PC-9 (cell line): ENCODE measurements around the gene ARSG. TPM values are rescaled to one million over a fixed set of nuclear protein-coding genes. Genes with fewer than 3 reads are reported as not detected.

Source experiments
- BruUV-seq: library from RNA; stranded (reverse); fragments of 400-500 nt; replicated peaks from 2 replicates; lab custom pipeline; 2021; lab: Mats Ljungman, UMichigan
- CTCF ChIA-PET: fragments of 300-600 bp; sonication (Branson Sonifier 250); formaldehyde crosslinking; loops from one replicate; lab custom pipeline; 2022; ENCODE audit warnings: antibody characterized with exemption; lab: Charles Lee
- POLR2A ChIA-PET: fragments of 300-600 bp; sonication (Branson Sonifier 250); formaldehyde crosslinking; loops from one replicate; lab custom pipeline; 2022; ENCODE audit warnings: antibody characterized with exemption; ENCODE audit not compliant: unreplicated experiment; lab: Charles Lee
- DNase-seq, 2 experiments: peaks; one replicate each; pipeline versions ENCODE4 v3.0.0 to v3.0.0-alpha.2; 2015 to 2022; ENCODE audit warnings: mixed read lengths in 1 of 2
- H2AFZ ChIP-seq: fragments of 200-600 bp; sonication (generic); 2 replicates; pipeline ENCODE4 v1.8.1; 2017; ENCODE audit warnings: antibody characterized with exemption
- H3F3A ChIP-seq: fragments of 200-600 bp; sonication (generic); 2 replicates; pipeline ENCODE4 v1.8.1; 2017; ENCODE audit warnings: antibody characterized with exemption, mild to moderate bottlenecking, low read depth; ENCODE audit not compliant: insufficient read depth
- H3K27ac ChIP-seq: fragments of 200-600 bp; sonication (generic); 2 replicates; pipeline ENCODE4 v1.6.1; 2016; ENCODE audit warnings: mixed run types
- H3K27me3 ChIP-seq: fragments of 200-600 bp; sonication (generic); 2 replicates; pipeline ENCODE4 v1.6.1; 2016; ENCODE audit warnings: low read depth, mixed run types; ENCODE audit not compliant: insufficient read depth
- H3K36me3 ChIP-seq: fragments of 200-600 bp; sonication (generic); 2 replicates; pipeline ENCODE4 v1.6.1; 2016; ENCODE audit warnings: low read depth, mixed run types
- H3K4me1 ChIP-seq: fragments of 200-600 bp; sonication (generic); replicated peaks from 2 replicates; pipeline ENCODE4 v1.6.1; 2016; ENCODE audit warnings: mixed run types; ENCODE audit not compliant: insufficient read depth
- H3K4me2 ChIP-seq: fragments of 200-600 bp; sonication (generic); 2 replicates; pipeline ENCODE4 v1.6.1; 2017; ENCODE audit warnings: mixed run types
- H3K4me3 ChIP-seq: fragments of 200-600 bp; sonication (generic); 2 replicates; pipeline ENCODE4 v1.6.1; 2016; ENCODE audit warnings: mixed run types
- H3K79me2 ChIP-seq: fragments of 200-600 bp; sonication (generic); 2 replicates; pipeline ENCODE4 v1.6.1; 2017; ENCODE audit warnings: low read depth, mixed run types
- H3K9me2 ChIP-seq: fragments of 200-600 bp; sonication (generic); 2 replicates; pipeline ENCODE4 v1.8.1; 2017; ENCODE audit warnings: mild to moderate bottlenecking; ENCODE audit not compliant: insufficient read depth
- H3K9me3 ChIP-seq: fragments of 200-600 bp; sonication (generic); 2 replicates; pipeline ENCODE4 v1.8.1; 2016; ENCODE audit warnings: low read depth; ENCODE audit not compliant: insufficient read depth
- H4K20me1 ChIP-seq: fragments of 200-600 bp; sonication (generic); 2 replicates; pipeline ENCODE4 v1.8.1; 2017; ENCODE audit not compliant: insufficient read depth
- CTCF ChIP-seq: fragments of 200-600 bp; sonication (generic); conservative IDR thresholded peaks from 2 replicates; pipeline ENCODE4 v1.6.1; 2017; ENCODE audit warnings: mixed run types, antibody characterized with exemption, mild to moderate bottlenecking, moderate library complexity
- EZH2 ChIP-seq: fragments of 200-600 bp; sonication (generic); IDR thresholded peaks from 2 replicates; pipeline ENCODE4 v1.8.0; 2017; ENCODE audit warnings: antibody characterized with exemption, low read depth
- intact Hi-C: fragments of 100-400 bp; cut with micrococcal nuclease; formaldehyde crosslinking; loops from one replicate; pipeline ENCODE4 v1.10.0; 2022; ENCODE audit not compliant: unreplicated experiment
- total RNA-seq: library from RNA; stranded (reverse); gene quantifications from 2 replicates; pipeline ENCODE4 v1.2.3, GENCODE V29; 2021

Gene ARSG
- total RNA-seq, 1 experiment from 2014 or later = 4.0 TPM

- H3F3A ChIP-seq = peaks cover 5% of the 10 kb centered on the region; the same call in 1 of the 2 replicates
- no peaks in the 10 kb centered on the region for H3K27me3 ChIP-seq
- H2AFZ ChIP-seq = no peak overlapping the region
- H3K9me2 ChIP-seq = no peaks in the 10 kb centered on the region
- no peaks in the 10 kb centered on the region for H3K9me3 ChIP-seq
- H3K79me2 ChIP-seq = no peaks in the 10 kb centered on the region
- H4K20me1 ChIP-seq = no peaks in the 10 kb centered on the region
- intact Hi-C loops = loop anchor here (10.0 kb wide), 1 partner anchor 65 kb away; the partner anchor contains the start of genes ARSG and SLC16A6
- H3K4me1 ChIP-seq = peaks cover 6% of the 10 kb centered on the region
- no peak for DNase-seq
- H3K4me2 ChIP-seq = no peak overlapping the region
- BruUV-seq = no TSS peak
- no peak overlapping the region for H3K27ac ChIP-seq
- no peaks in the 10 kb centered on the region for H3K36me3 ChIP-seq
- POLR2A ChIA-PET = no interaction called here
- H3K4me3 ChIP-seq = no peak overlapping the region
- CTCF ChIA-PET = no interaction called here
- TF ChIP-seq EZH2 (no peak), CTCF (no peak)
Measured at GRCh38 chr17:68359791-68360535, 68.7 kb downstream of the ARSG start.

GRCh38 chr17:68365469-68365868 is 74.2 kb downstream of the ARSG start:
- 0 out of 2 replicates have a peak, but pooled peaks cover 4% of the 10 kb centered on the region for H3K36me3 ChIP-seq
- no peaks in the 10 kb centered on the region for H4K20me1 ChIP-seq
- intact Hi-C loops = no loop called here
- BruUV-seq = no TSS peak
- peaks cover 9% of the 10 kb centered on the region; the same call in 1 of the 2 replicates for H3K4me1 ChIP-seq
- H3K4me2 ChIP-seq = no peak overlapping the region
- no peak overlapping the region for H3K4me3 ChIP-seq
- no peaks in the 10 kb centered on the region for H3K9me2 ChIP-seq
- POLR2A ChIA-PET = no interaction called here
- H2AFZ ChIP-seq = no peak overlapping the region
- no peaks in the 10 kb centered on the region for H3K9me3 ChIP-seq
- TF ChIP-seq CTCF (no peak), EZH2 (no peak)
- no peaks in the 10 kb centered on the region for H3K27me3 ChIP-seq
- no peak overlapping the region for H3K27ac ChIP-seq
- H3F3A ChIP-seq = no peaks in the 10 kb centered on the region
- no peak for DNase-seq
- no peaks in the 10 kb centered on the region for H3K79me2 ChIP-seq
- CTCF ChIA-PET = no interaction called here

- ChIA-PET POLR2A (interaction anchor here (0.6 kb wide), 1 partner anchor 120 kb away, joined by 3 read pairs; no protein-coding TSS in a partner anchor), CTCF (no interaction called here)
- no TSS peak for BruUV-seq
Measured at GRCh38 chr17:68368387-68368786, 77.1 kb downstream of the ARSG start.

More at GRCh38 chr17:68368387-68368786, 77.1 kb downstream of the ARSG start:
- intact Hi-C loops = no loop called here
- DNase-seq = peak; percentile 54 to 61
- no peak for TF ChIP-seq EZH2
- TF ChIP-seq CTCF = no peak
- Histone ChIP-seq H3K9me2 (no peaks in the 10 kb centered on the region), H2AFZ (no peak overlapping the region), H3K27me3 (no peaks in the 10 kb centered on the region), H3K79me2 (no peaks in the 10 kb centered on the region), H3K4me1 (peaks cover 9% of the 10 kb centered on the region; the same call in 1 of the 2 replicates), H3K9me3 (no peaks in the 10 kb centered on the region), H3K36me3 (0 out of 2 replicates have a peak, but pooled peaks cover 4% of the 10 kb centered on the region), H3K4me3 (no peak overlapping the region), H3F3A (no peaks in the 10 kb centered on the region), H3K27ac (no peak overlapping the region), H4K20me1 (no peaks in the 10 kb centered on the region), H3K4me2 (no peak overlapping the region)
